SK-N-SH (cell line): Measurements from ENCODE around the gene EFCAB6. TPM values are rescaled to one million over a fixed set of nuclear protein-coding genes. Genes with fewer than 3 reads are reported as not detected.

Experiments used
- CTCF ChIA-PET: fragments of 300-600, 350-600 bp; formaldehyde crosslinking; extraction: SDS; loops from one replicate; lab custom pipeline; 2021; lab: Yijun Ruan, JAX
- POLR2A ChIA-PET: fragments of 350-600 bp; sonication (Branson Sonifier 250); formaldehyde crosslinking; extraction: SDS; loops from one replicate; lab custom pipeline; 2020; ENCODE audit warnings: antibody characterized with exemption, inconsistent platforms; lab: Yijun Ruan, JAX
- DNase-seq: peaks from one replicate; pipeline ENCODE4 v3.0.0; 2012
- H2AFZ ChIP-seq: fragments of 200-600 bp; sonication (generic); 2 replicates; pipeline ENCODE4 v1.8.1; 2016; ENCODE audit warnings: antibody characterized with exemption, mild to moderate bottlenecking, low read depth
- H3F3A ChIP-seq: fragments of 200-600 bp; sonication (generic); replicated peaks from 2 replicates; pipeline ENCODE3; 2016; ENCODE audit warnings: antibody characterized with exemption, mild to moderate bottlenecking; ENCODE audit not compliant: insufficient read depth
- H3K27ac ChIP-seq, 2 experiments: fragments of 200-500 bp in 1 of 2; fragments of 200-600 bp in 1 of 2; sonication (Bioruptor generic) in 1 of 2; sonication (generic), shearing (Covaris generic) in 1 of 2; 2 replicates each; pipeline versions ENCODE4 v1.5.1 to v1.6.1; 2014 to 2016; ENCODE audit warnings: low read depth in 2 of 2, inconsistent platforms in 1 of 2, low read length in 1 of 2, mild to moderate bottlenecking in 1 of 2, mixed read lengths in 1 of 2
- H3K27me3 ChIP-seq: fragments of 200-600 bp; sonication (generic), shearing (Covaris generic); 2 replicates; pipeline ENCODE4 v1.6.1; 2016; ENCODE audit warnings: mixed run types; ENCODE audit not compliant: insufficient read depth
- H3K36me3 ChIP-seq, 2 experiments: fragments of 200-500 bp in 1 of 2; fragments of 200-600 bp in 1 of 2; sonication (Bioruptor generic) in 1 of 2; sonication (generic) in 1 of 2; replicated peaks in 1 of 2; 2 replicates each; pipeline versions ENCODE3 to v1.5.1; 2014 to 2016; ENCODE audit warnings: low read length in 1 of 2, mild to moderate bottlenecking in 1 of 2; ENCODE audit not compliant: insufficient read depth in 2 of 2, control insufficient read depth in 1 of 2
- H3K4me1 ChIP-seq, 2 experiments: fragments of 200-500 bp in 1 of 2; fragments of 200-600 bp in 1 of 2; sonication (Bioruptor generic) in 1 of 2; sonication (generic), shearing (Covaris generic) in 1 of 2; 2 replicates each; pipeline versions ENCODE4 v1.5.1 to v1.6.1; 2014 to 2016; ENCODE audit warnings: low read depth in 1 of 2, low read length in 1 of 2, mixed run types in 1 of 2; ENCODE audit not compliant: insufficient read depth in 2 of 2, control insufficient read depth in 1 of 2
- H3K4me2 ChIP-seq: fragments of 200-600 bp; sonication (generic), shearing (Covaris generic); 2 replicates; pipeline ENCODE4 v1.6.1; 2017; ENCODE audit warnings: mixed run types
- H3K4me3 ChIP-seq, 2 experiments: fragments of 200-500 bp in 1 of 2; fragments of 200-600 bp in 1 of 2; sonication (Bioruptor generic) in 1 of 2; sonication (generic), shearing (Covaris generic) in 1 of 2; 2 replicates each; pipeline versions ENCODE4 v1.5.1 to v1.8.1; 2014 to 2016; ENCODE audit warnings: low read depth in 2 of 2, inconsistent platforms in 1 of 2, low read length in 1 of 2, mild to moderate bottlenecking in 1 of 2, mixed read lengths in 1 of 2, moderate library complexity in 1 of 2
- H3K79me2 ChIP-seq: fragments of 200-600 bp; sonication (generic); 2 replicates; pipeline ENCODE4 v1.8.1; 2017; ENCODE audit warnings: mild to moderate bottlenecking; ENCODE audit not compliant: insufficient read depth
- H3K9ac ChIP-seq: fragments of 200-600 bp; sonication (generic); 2 replicates; pipeline ENCODE4 v1.6.1; 2017; ENCODE audit warnings: mixed run types
- H3K9me2 ChIP-seq: fragments of 200-600 bp; sonication (generic); 2 replicates; pipeline ENCODE4 v1.6.1; 2017; ENCODE audit warnings: mixed run types
- H3K9me3 ChIP-seq: fragments of 200-600 bp; sonication (generic); 2 replicates; pipeline ENCODE4 v1.6.1; 2017; ENCODE audit warnings: mixed run types, mild to moderate bottlenecking, moderate library complexity
- H4K20me1 ChIP-seq: fragments of 200-600 bp; sonication (generic); 2 replicates; pipeline ENCODE4 v1.6.1; 2017; ENCODE audit warnings: mild to moderate bottlenecking, mixed run types; ENCODE audit not compliant: insufficient read depth
- FOXM1 ChIP-seq: IDR thresholded peaks from 2 replicates; pipeline ENCODE4 v1.4.0; 2012; ENCODE audit warnings: low read depth, mild to moderate bottlenecking
- GATA2 ChIP-seq: sonication (generic); formaldehyde crosslinking; IDR thresholded peaks from 2 replicates; pipeline ENCODE4 v1.5.0; 2020; ENCODE audit warnings: mild to moderate bottlenecking, missing genetic modification reagents
- IRF3 ChIP-seq: fragments of 150-350 bp; IDR thresholded peaks from 2 replicates; pipeline ENCODE4 v1.6.1; 2016; ENCODE audit warnings: mild to moderate bottlenecking, low read depth, low read length
- NFIC ChIP-seq: IDR thresholded peaks from 2 replicates; pipeline ENCODE4 v1.4.0; 2012; ENCODE audit warnings: borderline replicate concordance
- POLR2AphosphoS5 ChIP-seq: IDR thresholded peaks from 2 replicates; pipeline ENCODE4 v1.6.1; 2012; ENCODE audit warnings: low read depth, low read length
- TEAD4 ChIP-seq: IDR thresholded peaks from 2 replicates; pipeline ENCODE4 v1.4.0; 2012; ENCODE audit warnings: mild to moderate bottlenecking, borderline replicate concordance; ENCODE audit not compliant: insufficient read depth
- ZBTB33 ChIP-seq: IDR thresholded peaks from 2 replicates; pipeline ENCODE4 v1.4.0; 2012; ENCODE audit warnings: low read depth, borderline replicate concordance
- WGBS: methylation state at CpG from one replicate; pipeline ENCODE4 v1.1.6; 2017; ENCODE audit warnings: low lambda C conversion rate; 5-methylcytosine and 5-hydroxymethylcytosine counted together
- polyA plus RNA-seq, 3 experiments: library from polyadenylated mRNA; depleted of rRNA; stranded (reverse); fragments of >200 nt; gene quantifications; 2 replicates each; pipeline ENCODE4 v1.2.3, GENCODE V29; 2012
- TF ChIP-seq, protein P1 (sequence below): IDR thresholded peaks from 2 replicates; pipeline ENCODE4; 2012
- TF ChIP-seq, protein P2 (sequence below): IDR thresholded peaks from 2 replicates; pipeline ENCODE4 v1.6.1; 2012; ENCODE audit warnings: mild to moderate bottlenecking, low read depth, low read length, moderate library complexity
- TF ChIP-seq, protein P3 (sequence below): fragments of 150-350 bp; IDR thresholded peaks from 2 replicates; pipeline ENCODE4 v1.6.1; 2017; ENCODE audit warnings: antibody characterized with exemption, low read length, low read depth, borderline replicate concordance
- TF ChIP-seq, protein P4 (sequence below): fragments of 200-600 bp; sonication (generic); IDR thresholded peaks from 2 replicates; pipeline ENCODE4 v1.6.1; 2017; ENCODE audit warnings: antibody characterized with exemption, mild to moderate bottlenecking, moderate library complexity

The EFCAB6 gene
- polyA plus RNA-seq, 1 of the 3 experiments (the other 2 are of a cell fraction): 0.46 TPM

DNA sequence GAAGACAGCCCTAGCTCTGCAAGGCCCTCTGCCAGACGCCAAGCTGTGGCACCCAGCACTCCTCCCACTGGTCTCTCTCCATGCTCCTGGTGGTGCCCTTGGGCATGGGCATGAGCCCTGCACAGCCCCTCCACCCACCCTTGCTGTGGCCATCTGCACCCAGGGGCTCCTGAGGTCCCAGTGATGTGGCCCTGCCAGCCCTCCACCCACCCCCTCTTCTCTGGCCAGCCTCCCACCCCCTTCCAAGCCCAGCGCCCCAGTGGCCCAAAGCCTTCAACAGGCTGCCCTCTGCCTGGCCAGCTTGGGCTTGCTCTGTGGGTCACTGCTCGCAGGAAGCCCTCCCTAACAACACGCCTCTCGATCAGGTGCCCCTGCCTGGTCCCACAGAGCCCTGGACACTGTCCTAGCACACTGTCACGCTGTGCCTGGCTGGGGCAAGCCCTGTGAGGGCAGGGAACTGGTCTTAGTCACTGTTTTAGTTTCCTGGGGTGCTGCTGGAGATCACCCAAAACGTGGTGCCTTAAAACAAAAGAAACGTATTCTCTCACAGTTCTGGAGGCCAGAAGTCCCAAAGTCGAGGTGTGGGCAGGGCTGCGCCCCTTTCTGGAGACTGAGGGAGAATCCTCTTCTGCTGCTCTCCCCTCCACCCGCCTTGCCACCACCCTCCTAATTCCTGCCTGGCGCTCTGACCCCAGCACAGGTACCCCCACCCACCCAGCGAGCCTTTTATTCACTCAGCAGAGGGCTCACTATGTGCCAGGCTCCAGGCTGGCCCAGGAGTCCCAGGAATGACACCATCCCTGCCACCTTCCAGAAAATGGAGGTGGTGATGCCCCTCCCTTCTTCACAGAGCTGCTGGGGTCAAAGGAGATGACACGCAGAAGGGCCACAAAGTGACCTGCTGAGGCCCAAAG, 35.5 kb upstream of the EFCAB6 start:
- TF ChIP-seq, protein P1, sequence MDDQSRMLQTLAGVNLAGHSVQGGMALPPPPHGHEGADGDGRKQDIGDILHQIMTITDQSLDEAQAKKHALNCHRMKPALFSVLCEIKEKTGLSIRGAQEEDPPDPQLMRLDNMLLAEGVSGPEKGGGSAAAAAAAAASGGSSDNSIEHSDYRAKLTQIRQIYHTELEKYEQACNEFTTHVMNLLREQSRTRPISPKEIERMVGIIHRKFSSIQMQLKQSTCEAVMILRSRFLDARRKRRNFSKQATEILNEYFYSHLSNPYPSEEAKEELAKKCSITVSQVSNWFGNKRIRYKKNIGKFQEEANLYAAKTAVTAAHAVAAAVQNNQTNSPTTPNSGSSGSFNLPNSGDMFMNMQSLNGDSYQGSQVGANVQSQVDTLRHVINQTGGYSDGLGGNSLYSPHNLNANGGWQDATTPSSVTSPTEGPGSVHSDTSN: no peak
- TF ChIP-seq TEAD4: no peak
- no peak for TF ChIP-seq NFIC
- TF ChIP-seq ZBTB33: no peak
- TF ChIP-seq, protein P2, sequence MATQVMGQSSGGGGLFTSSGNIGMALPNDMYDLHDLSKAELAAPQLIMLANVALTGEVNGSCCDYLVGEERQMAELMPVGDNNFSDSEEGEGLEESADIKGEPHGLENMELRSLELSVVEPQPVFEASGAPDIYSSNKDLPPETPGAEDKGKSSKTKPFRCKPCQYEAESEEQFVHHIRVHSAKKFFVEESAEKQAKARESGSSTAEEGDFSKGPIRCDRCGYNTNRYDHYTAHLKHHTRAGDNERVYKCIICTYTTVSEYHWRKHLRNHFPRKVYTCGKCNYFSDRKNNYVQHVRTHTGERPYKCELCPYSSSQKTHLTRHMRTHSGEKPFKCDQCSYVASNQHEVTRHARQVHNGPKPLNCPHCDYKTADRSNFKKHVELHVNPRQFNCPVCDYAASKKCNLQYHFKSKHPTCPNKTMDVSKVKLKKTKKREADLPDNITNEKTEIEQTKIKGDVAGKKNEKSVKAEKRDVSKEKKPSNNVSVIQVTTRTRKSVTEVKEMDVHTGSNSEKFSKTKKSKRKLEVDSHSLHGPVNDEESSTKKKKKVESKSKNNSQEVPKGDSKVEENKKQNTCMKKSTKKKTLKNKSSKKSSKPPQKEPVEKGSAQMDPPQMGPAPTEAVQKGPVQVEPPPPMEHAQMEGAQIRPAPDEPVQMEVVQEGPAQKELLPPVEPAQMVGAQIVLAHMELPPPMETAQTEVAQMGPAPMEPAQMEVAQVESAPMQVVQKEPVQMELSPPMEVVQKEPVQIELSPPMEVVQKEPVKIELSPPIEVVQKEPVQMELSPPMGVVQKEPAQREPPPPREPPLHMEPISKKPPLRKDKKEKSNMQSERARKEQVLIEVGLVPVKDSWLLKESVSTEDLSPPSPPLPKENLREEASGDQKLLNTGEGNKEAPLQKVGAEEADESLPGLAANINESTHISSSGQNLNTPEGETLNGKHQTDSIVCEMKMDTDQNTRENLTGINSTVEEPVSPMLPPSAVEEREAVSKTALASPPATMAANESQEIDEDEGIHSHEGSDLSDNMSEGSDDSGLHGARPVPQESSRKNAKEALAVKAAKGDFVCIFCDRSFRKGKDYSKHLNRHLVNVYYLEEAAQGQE: no peak
- no peak for TF ChIP-seq FOXM1
- TF ChIP-seq IRF3: no peak
- no peak for TF ChIP-seq GATA2 (CRISPR knock-in tag)
- TF ChIP-seq, protein P3, sequence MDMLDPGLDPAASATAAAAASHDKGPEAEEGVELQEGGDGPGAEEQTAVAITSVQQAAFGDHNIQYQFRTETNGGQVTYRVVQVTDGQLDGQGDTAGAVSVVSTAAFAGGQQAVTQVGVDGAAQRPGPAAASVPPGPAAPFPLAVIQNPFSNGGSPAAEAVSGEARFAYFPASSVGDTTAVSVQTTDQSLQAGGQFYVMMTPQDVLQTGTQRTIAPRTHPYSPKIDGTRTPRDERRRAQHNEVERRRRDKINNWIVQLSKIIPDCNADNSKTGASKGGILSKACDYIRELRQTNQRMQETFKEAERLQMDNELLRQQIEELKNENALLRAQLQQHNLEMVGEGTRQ: no peak
- TF ChIP-seq, protein P4, sequence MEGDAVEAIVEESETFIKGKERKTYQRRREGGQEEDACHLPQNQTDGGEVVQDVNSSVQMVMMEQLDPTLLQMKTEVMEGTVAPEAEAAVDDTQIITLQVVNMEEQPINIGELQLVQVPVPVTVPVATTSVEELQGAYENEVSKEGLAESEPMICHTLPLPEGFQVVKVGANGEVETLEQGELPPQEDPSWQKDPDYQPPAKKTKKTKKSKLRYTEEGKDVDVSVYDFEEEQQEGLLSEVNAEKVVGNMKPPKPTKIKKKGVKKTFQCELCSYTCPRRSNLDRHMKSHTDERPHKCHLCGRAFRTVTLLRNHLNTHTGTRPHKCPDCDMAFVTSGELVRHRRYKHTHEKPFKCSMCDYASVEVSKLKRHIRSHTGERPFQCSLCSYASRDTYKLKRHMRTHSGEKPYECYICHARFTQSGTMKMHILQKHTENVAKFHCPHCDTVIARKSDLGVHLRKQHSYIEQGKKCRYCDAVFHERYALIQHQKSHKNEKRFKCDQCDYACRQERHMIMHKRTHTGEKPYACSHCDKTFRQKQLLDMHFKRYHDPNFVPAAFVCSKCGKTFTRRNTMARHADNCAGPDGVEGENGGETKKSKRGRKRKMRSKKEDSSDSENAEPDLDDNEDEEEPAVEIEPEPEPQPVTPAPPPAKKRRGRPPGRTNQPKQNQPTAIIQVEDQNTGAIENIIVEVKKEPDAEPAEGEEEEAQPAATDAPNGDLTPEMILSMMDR: no peak
- TF ChIP-seq POLR2AphosphoS5: no peak
- H3K4me3 ChIP-seq: no peak overlapping the region
- 75% methylated on average over 2 of the region's 14 CpGs for WGBS
- H3K79me2 ChIP-seq: no peaks in the 10 kb centered on the region
- H3K4me1 ChIP-seq: peaks cover 0 to 38% of the 10 kb centered on the region in 2 experiments; a peak in 1 of 4 replicates
- no peak overlapping the region; a peak in 1 of 4 replicates for H3K27ac ChIP-seq
- no peaks in the 10 kb centered on the region for H3K27me3 ChIP-seq
- no peaks in the 10 kb centered on the region for H4K20me1 ChIP-seq
- ChIA-PET POLR2A (no interaction called here), CTCF (interaction anchor here (0.9 to 1.3 kb wide), 4 partner anchors 19 to 462 kb away, joined by 3 to 5 read pairs (median 4); no protein-coding TSS in a partner anchor)
- no peak overlapping the region for H3K9ac ChIP-seq
- no peaks in the 10 kb centered on the region for H3F3A ChIP-seq
- no peaks in the 10 kb centered on the region for H3K9me3 ChIP-seq
- H2AFZ ChIP-seq: no peak overlapping the region
- no peak for DNase-seq
- H3K4me2 ChIP-seq: no peak overlapping the region
- no peaks in the 10 kb centered on the region for H3K9me2 ChIP-seq
- H3K36me3 ChIP-seq: no peaks in the 10 kb centered on the region
